ENCODE results near the gene SERTAD1.

Gene SERTAD1

GRCh38 chr19:40450664-40451063, 24.9 kb upstream of the SERTAD1 start:
- H3K9me3 ChIP-seq (ENCODE audit: control insufficient read depth in 2 of 2, low read length in 2 of 2): no peaks in the 10 kb centered on the region
- H3K4me3 ChIP-seq (ENCODE audit: low read length in 2 of 2): no peak overlapping the region
- H3K4me1 ChIP-seq (ENCODE audit: control insufficient read depth, insufficient read depth, low read length): no peaks in the 10 kb centered on the region
- H3K27ac ChIP-seq (ENCODE audit: low read length): no peak overlapping the region
- H3K36me3 ChIP-seq (ENCODE audit: control insufficient read depth in 2 of 2, insufficient read depth in 2 of 2, low read length in 2 of 2): peaks cover 8 to 23% of the 10 kb centered on the region in 2 donors
- no peak overlapping the region for H3K9ac ChIP-seq (ENCODE audit: low read length in 2 of 2)
- H3K27me3 ChIP-seq (ENCODE audit: control insufficient read depth in 1 of 2, insufficient read depth in 2 of 2, low read length in 2 of 2): no peaks in the 10 kb centered on the region

DNA sequence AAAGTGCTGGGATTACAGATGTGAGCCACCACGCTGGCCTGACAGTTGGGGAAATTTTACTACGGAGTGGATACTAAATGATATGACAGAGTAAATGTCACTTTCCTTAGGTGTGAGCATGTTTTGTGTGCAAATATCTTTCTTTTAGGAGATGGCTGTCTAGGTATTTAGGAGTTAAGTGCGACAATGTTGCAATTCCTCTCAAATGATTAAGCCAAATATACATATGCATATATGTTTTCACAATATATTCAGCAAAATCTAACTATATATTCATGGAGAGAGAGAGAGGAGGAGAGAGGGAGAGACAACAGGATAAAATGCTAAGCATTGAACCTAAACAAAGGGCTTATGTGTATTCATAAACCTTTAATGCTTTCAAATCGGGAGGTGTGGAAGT, 23.7 kb upstream of the SERTAD1 start:
- H3K27ac ChIP-seq (ENCODE audit: low read length): no peak overlapping the region
- no peak overlapping the region for H3K9ac ChIP-seq (ENCODE audit: low read length in 2 of 2)
- no peaks in the 10 kb centered on the region for H3K4me1 ChIP-seq (ENCODE audit: control insufficient read depth, insufficient read depth, low read length)
- no peaks in the 10 kb centered on the region for H3K9me3 ChIP-seq (ENCODE audit: control insufficient read depth in 2 of 2, low read length in 2 of 2)
- H3K27me3 ChIP-seq (ENCODE audit: control insufficient read depth in 1 of 2, insufficient read depth in 2 of 2, low read length in 2 of 2): no peaks in the 10 kb centered on the region
- peaks cover 4 to 21% of the 10 kb centered on the region in 2 donors for H3K36me3 ChIP-seq (ENCODE audit: control insufficient read depth in 2 of 2, insufficient read depth in 2 of 2, low read length in 2 of 2)
- no peak overlapping the region for H3K4me3 ChIP-seq (ENCODE audit: low read length in 2 of 2)

- H3K36me3 ChIP-seq (ENCODE audit: control insufficient read depth in 2 of 2, insufficient read depth in 2 of 2, low read length in 2 of 2): peaks cover 9 to 26% of the 10 kb centered on the region in 2 donors
- H3K4me3 ChIP-seq (ENCODE audit: low read length in 2 of 2): no peak overlapping the region
- no peaks in the 10 kb centered on the region for H3K27me3 ChIP-seq (ENCODE audit: control insufficient read depth in 1 of 2, insufficient read depth in 2 of 2, low read length in 2 of 2)
- H3K4me1 ChIP-seq (ENCODE audit: control insufficient read depth, insufficient read depth, low read length): peaks cover 15% of the 10 kb centered on the region
- H3K9me3 ChIP-seq (ENCODE audit: control insufficient read depth in 2 of 2, low read length in 2 of 2): no peaks in the 10 kb centered on the region
- H3K9ac ChIP-seq (ENCODE audit: low read length in 2 of 2): no peak overlapping the region
- peak overlapping the region; percentile 49 for H3K27ac ChIP-seq (ENCODE audit: low read length)
Observed at GRCh38 chr19:40446263-40446784, 20.5 kb upstream of the SERTAD1 start.

GRCh38 chr19:40445780-40446262, 20.0 kb upstream of the SERTAD1 start:
- Histone ChIP-seq H3K9me3 (ENCODE audit: control insufficient read depth in 2 of 2, low read length in 2 of 2) (no peaks in the 10 kb centered on the region), H3K27me3 (ENCODE audit: control insufficient read depth in 1 of 2, insufficient read depth in 2 of 2, low read length in 2 of 2) (no peaks in the 10 kb centered on the region), H3K27ac (ENCODE audit: low read length) (peak overlapping the region; percentile 49), H3K9ac (ENCODE audit: low read length in 2 of 2) (no peak overlapping the region), H3K4me3 (ENCODE audit: low read length in 2 of 2) (no peak overlapping the region), H3K36me3 (ENCODE audit: control insufficient read depth in 2 of 2, insufficient read depth in 2 of 2, low read length in 2 of 2) (peaks cover 14 to 28% of the 10 kb centered on the region in 2 donors), H3K4me1 (ENCODE audit: control insufficient read depth, insufficient read depth, low read length) (peaks cover 20% of the 10 kb centered on the region)

GRCh38 chr19:40444825-40445312, 19.1 kb upstream of the SERTAD1 start:
- H3K27ac ChIP-seq (ENCODE audit: low read length): peak overlapping the region; percentile 99
- peak overlapping the region; percentile 77 to 86 for H3K9ac ChIP-seq (ENCODE audit: low read length in 2 of 2)
- H3K27me3 ChIP-seq (ENCODE audit: control insufficient read depth in 1 of 2, insufficient read depth in 2 of 2, low read length in 2 of 2): no peaks in the 10 kb centered on the region
- H3K4me1 ChIP-seq (ENCODE audit: control insufficient read depth, insufficient read depth, low read length): peaks cover 24% of the 10 kb centered on the region
- peak overlapping the region; percentile 58 to 100 for H3K4me3 ChIP-seq (ENCODE audit: low read length in 2 of 2)
- peaks cover 20 to 37% of the 10 kb centered on the region in 2 donors for H3K36me3 ChIP-seq (ENCODE audit: control insufficient read depth in 2 of 2, insufficient read depth in 2 of 2, low read length in 2 of 2)
- H3K9me3 ChIP-seq (ENCODE audit: control insufficient read depth in 2 of 2, low read length in 2 of 2): no peaks in the 10 kb centered on the region

GRCh38 chr19:40444000-40444824, 18.4 kb upstream of the SERTAD1 start, which contains the start of gene SERTAD3:
Gene SERTAD3 (minus strand): TSS chr19:40444335. CDS start chr19:40442080, 2,255 bp downstream.
- no peaks in the 10 kb centered on the region for H3K27me3 ChIP-seq (ENCODE audit: control insufficient read depth in 1 of 2, insufficient read depth in 2 of 2, low read length in 2 of 2)
- peaks cover 24% of the 10 kb centered on the region for H3K4me1 ChIP-seq (ENCODE audit: control insufficient read depth, insufficient read depth, low read length)
- peaks cover 20 to 34% of the 10 kb centered on the region in 2 donors for H3K36me3 ChIP-seq (ENCODE audit: control insufficient read depth in 2 of 2, insufficient read depth in 2 of 2, low read length in 2 of 2)
- H3K4me3 ChIP-seq (ENCODE audit: low read length in 2 of 2): peak within 1 kb of the TSS; percentile 73 to 100
- peak within 1 kb of the TSS; percentile 83 to 100 for H3K9ac ChIP-seq (ENCODE audit: low read length in 2 of 2)
- H3K9me3 ChIP-seq (ENCODE audit: control insufficient read depth in 2 of 2, low read length in 2 of 2): no peaks in the 10 kb centered on the region
- H3K27ac ChIP-seq (ENCODE audit: low read length): peak within 1 kb of the TSS; percentile 99

- H3K4me1 ChIP-seq (ENCODE audit: control insufficient read depth, insufficient read depth, low read length): peaks cover 24% of the 10 kb centered on the region
- H3K9ac ChIP-seq (ENCODE audit: low read length in 2 of 2): peak overlapping the region; percentile 83 to 100
- peak overlapping the region; percentile 99 for H3K27ac ChIP-seq (ENCODE audit: low read length)
- H3K27me3 ChIP-seq (ENCODE audit: control insufficient read depth in 1 of 2, insufficient read depth in 2 of 2, low read length in 2 of 2): no peaks in the 10 kb centered on the region
- peaks cover 20 to 29% of the 10 kb centered on the region in 2 donors for H3K36me3 ChIP-seq (ENCODE audit: control insufficient read depth in 2 of 2, insufficient read depth in 2 of 2, low read length in 2 of 2)
- no peaks in the 10 kb centered on the region for H3K9me3 ChIP-seq (ENCODE audit: control insufficient read depth in 2 of 2, low read length in 2 of 2)
- H3K4me3 ChIP-seq (ENCODE audit: low read length in 2 of 2): peak overlapping the region; percentile 73 to 100
Observed at GRCh38 chr19:40443131-40443999, 17.6 kb upstream of the SERTAD1 start.

DNA sequence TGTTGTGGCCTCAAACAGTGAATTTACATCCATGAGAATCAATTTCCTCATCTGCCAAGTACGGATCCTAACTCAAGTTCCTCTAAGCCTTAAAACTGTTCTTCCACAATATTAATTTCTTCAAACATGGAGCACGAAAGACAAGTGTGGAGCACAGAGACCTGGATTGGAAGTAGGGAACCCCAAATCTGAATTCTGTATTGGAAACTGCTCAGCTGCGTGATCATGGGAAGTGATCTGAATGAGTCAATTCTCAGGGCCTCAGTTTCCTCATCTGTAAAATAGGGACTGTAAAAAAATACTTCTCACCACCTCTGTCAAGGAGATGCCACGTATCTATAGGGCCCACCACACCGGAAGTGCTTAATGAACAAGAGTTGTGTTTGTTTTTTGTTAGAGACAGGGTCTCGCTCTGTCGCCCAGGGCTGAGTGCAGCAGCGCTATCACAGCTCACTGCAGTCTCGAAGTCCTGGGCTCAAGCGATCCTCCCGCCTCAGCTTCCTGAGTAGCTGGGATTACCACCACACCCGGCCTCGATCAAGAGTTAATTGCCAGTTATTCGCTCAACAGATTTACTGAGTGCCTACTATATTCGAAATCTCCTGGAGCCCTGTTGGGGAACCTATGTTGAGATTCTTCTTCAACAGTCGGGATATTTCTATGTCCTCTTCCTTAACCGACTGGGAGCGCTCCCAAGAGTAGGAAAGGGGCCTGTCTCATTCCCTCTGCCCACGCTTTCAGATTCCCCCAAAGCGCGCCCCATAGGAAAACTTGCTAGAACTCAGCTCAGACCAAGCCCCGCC, 16.7 kb upstream of the SERTAD1 start:
- Histone ChIP-seq H3K36me3 (ENCODE audit: control insufficient read depth in 2 of 2, insufficient read depth in 2 of 2, low read length in 2 of 2) (peaks cover 17 to 23% of the 10 kb centered on the region in 2 donors), H3K9me3 (ENCODE audit: control insufficient read depth in 2 of 2, low read length in 2 of 2) (no peaks in the 10 kb centered on the region), H3K4me3 (ENCODE audit: low read length in 2 of 2) (peak overlapping the region; percentile 63 to 100), H3K4me1 (ENCODE audit: control insufficient read depth, insufficient read depth, low read length) (peaks cover 24% of the 10 kb centered on the region), H3K9ac (ENCODE audit: low read length in 2 of 2) (peak overlapping the region; percentile 58 to 65), H3K27ac (ENCODE audit: low read length) (peak overlapping the region; percentile 99), H3K27me3 (ENCODE audit: control insufficient read depth in 1 of 2, insufficient read depth in 2 of 2, low read length in 2 of 2) (no peaks in the 10 kb centered on the region)

DNA sequence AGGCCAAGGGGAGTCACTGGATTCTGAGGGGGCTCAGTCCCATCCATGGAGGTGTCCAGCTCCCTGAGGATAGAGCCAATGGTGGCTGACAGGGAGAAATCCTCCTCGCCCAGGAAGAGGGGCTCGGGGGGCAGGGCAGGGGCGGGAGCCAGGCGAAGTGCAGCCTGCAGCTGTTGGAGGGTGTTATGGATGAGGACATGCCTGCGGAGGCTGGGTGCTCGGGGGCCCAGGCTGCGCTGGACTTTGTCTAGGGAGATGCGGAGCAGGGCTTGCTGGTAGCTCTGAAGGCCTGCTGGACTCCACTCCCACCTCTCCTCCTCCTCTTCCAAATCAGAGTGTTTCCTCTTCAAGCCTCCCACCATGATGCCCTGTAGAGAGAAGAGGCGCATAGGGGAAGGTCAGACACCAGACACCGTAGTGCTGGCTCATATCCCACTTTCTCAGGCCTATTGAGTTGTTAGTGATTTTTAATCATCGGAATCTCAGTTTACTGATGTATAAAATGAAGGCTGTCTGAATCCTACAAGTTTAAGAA, 16.0 kb upstream of the SERTAD1 start:
- Histone ChIP-seq H3K4me3 (ENCODE audit: low read length in 2 of 2) (peak overlapping the region in 1 of 2 donors; percentile 100), H3K36me3 (ENCODE audit: control insufficient read depth in 2 of 2, insufficient read depth in 2 of 2, low read length in 2 of 2) (peaks cover 16 to 22% of the 10 kb centered on the region in 2 donors), H3K27ac (ENCODE audit: low read length) (no peak overlapping the region), H3K9ac (ENCODE audit: low read length in 2 of 2) (peak overlapping the region in 1 of 2 donors; percentile 65), H3K27me3 (ENCODE audit: control insufficient read depth in 1 of 2, insufficient read depth in 2 of 2, low read length in 2 of 2) (no peaks in the 10 kb centered on the region), H3K9me3 (ENCODE audit: control insufficient read depth in 2 of 2, low read length in 2 of 2) (no peaks in the 10 kb centered on the region), H3K4me1 (ENCODE audit: control insufficient read depth, insufficient read depth, low read length) (peaks cover 24% of the 10 kb centered on the region)

Measured in stomach smooth muscle (tissue), 2 donors.